ENCODE results near the gene KLHDC4.

The KLHDC4 gene

GRCh38 chr16:87746178-87746577 is 19.6 kb downstream of the KLHDC4 start:
- ChIA-PET POLR2A (ENCODE audit: low non-redundant PET) (interaction anchor here (0.6 kb wide), 1 partner anchor 31 kb away, joined by 6 read pairs; no protein-coding TSS in a partner anchor), CTCF (interaction anchor here (0.7 kb wide), 1 partner anchor 33 kb away, joined by 3 read pairs; no protein-coding TSS in a partner anchor)
- TF ChIP-seq CTCF (conservative IDR thresholded peaks at IDR 0.05; ENCODE audit: low read depth), result no peak
- H3K27ac ChIP-seq, result no peak overlapping the region
- no peak for DNase-seq (ENCODE audit: low spot score)

DNA sequence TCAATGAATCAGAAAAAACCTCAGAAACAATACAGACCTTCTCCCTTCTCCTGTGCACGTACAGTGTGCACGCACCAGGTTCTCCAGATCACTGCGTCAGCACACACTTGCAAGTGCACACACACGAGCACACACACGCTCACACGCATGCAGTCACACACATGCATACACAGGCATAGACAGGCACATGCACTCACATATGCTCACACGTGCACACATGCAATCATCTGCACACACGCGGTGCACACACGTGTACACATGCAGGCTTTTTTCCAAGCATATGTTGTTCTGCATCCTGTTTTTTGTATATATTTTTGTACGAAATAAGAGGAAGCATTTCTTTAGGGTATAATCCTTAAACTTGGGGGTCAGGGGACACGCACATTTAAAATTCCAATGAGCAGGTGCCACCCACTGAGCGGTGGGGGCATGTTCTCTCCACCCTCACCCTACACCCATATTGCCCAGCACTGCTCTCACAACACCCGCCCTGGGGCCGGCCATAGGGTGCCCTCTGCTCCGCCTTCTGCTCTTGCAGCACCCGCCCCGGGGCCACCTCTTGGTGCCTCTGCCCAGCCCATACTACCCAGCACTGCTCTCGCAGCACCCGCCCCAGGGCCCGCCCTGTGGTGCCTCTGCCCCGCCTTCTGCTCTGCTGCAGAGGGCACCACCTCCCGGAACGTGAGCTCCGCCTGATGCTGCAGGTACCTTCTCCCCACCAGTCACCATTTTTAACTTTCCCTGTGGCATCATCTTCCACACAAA is 20.9 kb downstream of the KLHDC4 start:
- CTCF ChIA-PET, result interaction anchor here (0.7 kb wide), 1 partner anchor 311 kb away, joined by 4 read pairs; no protein-coding TSS in a partner anchor
- H3K27ac ChIP-seq, result peak overlapping the region; percentile 8; the same call in 1 of the 2 replicates
- DNase-seq (ENCODE audit: low spot score), result no peak
- POLR2A ChIA-PET (ENCODE audit: low non-redundant PET), result no interaction called here
- no peak for TF ChIP-seq CTCF (conservative IDR thresholded peaks at IDR 0.05; ENCODE audit: low read depth)

DNA sequence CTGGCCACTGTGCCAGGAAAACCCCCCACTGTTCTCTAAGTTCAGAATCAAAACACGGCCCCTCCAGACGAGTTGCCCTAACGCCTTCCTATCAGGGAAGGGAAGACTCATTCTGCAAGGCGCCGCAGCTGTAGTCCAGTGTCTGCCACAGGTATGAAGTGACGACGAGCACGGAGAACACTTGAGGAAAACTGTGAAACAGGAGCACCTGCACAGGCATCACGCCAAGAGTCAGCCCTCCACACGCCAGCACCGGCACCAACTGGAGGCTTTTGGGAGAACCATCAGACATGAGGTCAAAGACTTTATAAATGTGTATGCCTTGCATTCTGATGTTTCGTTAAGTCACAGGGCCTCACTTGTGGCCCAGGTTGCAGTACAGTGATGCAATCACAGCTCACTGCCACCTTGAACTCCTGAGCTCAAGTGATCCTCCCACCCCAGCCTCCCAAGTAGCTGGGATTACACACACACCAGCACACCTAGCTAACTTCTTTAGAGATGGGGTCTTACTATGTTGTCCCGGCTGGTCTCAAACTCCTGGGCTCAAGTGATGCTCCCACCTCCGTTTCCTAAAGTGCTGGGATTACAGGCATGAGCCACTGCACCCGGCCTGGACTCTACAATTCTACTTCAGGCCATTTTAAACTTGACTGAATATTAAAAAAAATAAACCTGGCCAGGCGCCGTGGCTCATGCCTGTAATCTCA is 22.9 kb downstream of the KLHDC4 start:
- no peak overlapping the region for H3K27ac ChIP-seq
- ChIA-PET POLR2A (ENCODE audit: low non-redundant PET) (no interaction called here), CTCF (no interaction called here)
- no peak for DNase-seq (ENCODE audit: low spot score)
- no peak for TF ChIP-seq CTCF (conservative IDR thresholded peaks at IDR 0.05; ENCODE audit: low read depth)

DNA sequence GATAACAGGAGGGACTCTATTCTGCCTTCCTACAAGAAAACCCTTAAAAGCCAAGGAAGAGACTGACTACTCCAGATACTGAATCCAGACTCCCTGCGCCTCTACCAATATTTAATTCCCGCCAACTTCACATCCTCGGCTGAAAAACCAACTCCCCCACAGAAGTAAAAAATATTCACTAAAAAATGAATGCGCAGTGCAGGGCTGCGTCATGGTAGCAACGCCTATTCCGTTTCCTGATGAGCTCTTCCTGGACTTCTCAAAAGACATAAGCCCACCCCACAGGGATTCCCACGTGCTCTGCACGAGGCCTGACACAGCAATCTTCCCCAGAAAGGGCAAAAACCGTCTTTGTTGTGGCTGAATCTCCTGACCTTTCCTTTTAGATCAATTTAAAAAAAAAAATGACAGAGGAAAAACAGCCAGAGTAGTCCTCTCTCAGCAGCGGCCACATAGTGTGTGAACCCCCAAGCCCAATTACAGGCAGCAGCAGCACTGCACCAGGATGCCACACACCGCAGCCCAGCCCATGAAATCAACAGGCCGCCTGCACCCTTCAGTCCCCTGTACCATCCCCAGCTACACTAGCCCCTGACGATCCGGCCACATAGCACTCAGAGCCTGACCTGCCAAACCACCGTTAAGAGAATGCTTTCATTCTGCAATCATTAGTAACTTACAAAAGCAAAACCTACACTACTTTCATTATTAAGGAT is 23.9 kb downstream of the KLHDC4 start:
- no peak for TF ChIP-seq CTCF (conservative IDR thresholded peaks at IDR 0.05; ENCODE audit: low read depth)
- H3K27ac ChIP-seq, result no peak overlapping the region
- ChIA-PET POLR2A (ENCODE audit: low non-redundant PET) (no interaction called here), CTCF (no interaction called here)
- no peak for DNase-seq (ENCODE audit: low spot score)

GRCh38 chr16:87740909-87741424 is 24.8 kb downstream of the KLHDC4 start:
- DNase-seq (ENCODE audit: low spot score), result no peak
- POLR2A ChIA-PET (ENCODE audit: low non-redundant PET), result no interaction called here
- no peak for TF ChIP-seq CTCF (conservative IDR thresholded peaks at IDR 0.05; ENCODE audit: low read depth)
- H3K27ac ChIP-seq, result peak overlapping the region; percentile 49
- CTCF ChIA-PET, result interaction anchor here (0.6 kb wide), 1 partner anchor 36 kb away, joined by 6 read pairs; no protein-coding TSS in a partner anchor

- POLR2A ChIA-PET (ENCODE audit: low non-redundant PET), result no interaction called here
- no peak for DNase-seq (ENCODE audit: low spot score)
Measured at GRCh38 chr16:87740441-87740840, 25.3 kb downstream of the KLHDC4 start.

More at GRCh38 chr16:87740441-87740840, 25.3 kb downstream of the KLHDC4 start:
- H3K27ac ChIP-seq, result peak overlapping the region; percentile 49
- TF ChIP-seq CTCF (conservative IDR thresholded peaks at IDR 0.05; ENCODE audit: low read depth), result no peak
- CTCF ChIA-PET, result interaction anchor here (0.6 kb wide), 1 partner anchor 36 kb away, joined by 6 read pairs; no protein-coding TSS in a partner anchor

Data from RWPE1 (cell line).